NCI-H446 (cell line): ENCODE results near the gene FAM219B.
A peak's percentile ranks its signal among the peaks of the same experiment; 100 is the strongest.
"Not testable (repeated sequence)": the region's sequence is repeated elsewhere in the genome, so short reads cannot be mapped to it uniquely, and the experiment has no call there.

Source experiments
- DNase-seq, 2 experiments: peaks; one replicate each; lab custom pipeline; 2025; lab: John Stamatoyannopoulos, UW

Gene FAM219B

GRCh38 chr15:74903676-74904075 is 3.0 kb downstream of the FAM219B start:
- no peak for DNase-seq

GRCh38 chr15:74902295-74903075 is 4.2 kb downstream of the FAM219B start:
- no peak for DNase-seq

- peak in 1 of 2 experiments; percentile 35 for DNase-seq
Observed at GRCh38 chr15:74901612-74902063, 5.0 kb downstream of the FAM219B start.

GRCh38 chr15:74897300-74897701 is 9.3 kb downstream of the FAM219B start:
- DNase-seq: no peak

GRCh38 chr15:74896316-74896715 is 10.3 kb downstream of the FAM219B start:
- no peak for DNase-seq

GRCh38 chr15:74895830-74896229 is 10.8 kb downstream of the FAM219B start:
- no peak for DNase-seq

- DNase-seq: not testable (repeated sequence)
Observed at GRCh38 chr15:74894383-74894782, 12.3 kb downstream of the FAM219B start.

- no peak for DNase-seq
Observed at GRCh38 chr15:74893627-74894026, 13.0 kb downstream of the FAM219B start.

- DNase-seq: no peak
Observed at GRCh38 chr15:74892931-74893330, 13.7 kb downstream of the FAM219B start.

- DNase-seq: no peak
Observed at GRCh38 chr15:74892313-74892712, 14.3 kb downstream of the FAM219B start.

- peak in 1 of 2 experiments; percentile 19 for DNase-seq
Observed at GRCh38 chr15:74891469-74891868, 15.2 kb downstream of the FAM219B start.

- DNase-seq: no peak
Observed at GRCh38 chr15:74890665-74890960, 16.0 kb downstream of the FAM219B start.

- DNase-seq: peak; percentile 63 to 88
Observed at GRCh38 chr15:74889883-74890664, 16.6 kb downstream of the FAM219B start, which contains the start of gene MPI. MPI (plus strand) TSS chr15:74890042; CDS start chr15:74890074, 32 bp downstream.

- DNase-seq: peak in 1 of 2 experiments; percentile 16
Observed at GRCh38 chr15:74889390-74889882, 17.2 kb downstream of the FAM219B start.

- DNase-seq: no peak
Observed at GRCh38 chr15:74888716-74889115, 17.9 kb downstream of the FAM219B start.

GRCh38 chr15:74887537-74888193 is 19.0 kb downstream of the FAM219B start:
- not testable (repeated sequence) for DNase-seq

- no peak for DNase-seq
Observed at GRCh38 chr15:74885461-74885860, 21.2 kb downstream of the FAM219B start.

- DNase-seq: no peak
Observed at GRCh38 chr15:74884428-74885223, 22.0 kb downstream of the FAM219B start.

GRCh38 chr15:74882528-74882927 is 24.1 kb downstream of the FAM219B start:
- no peak for DNase-seq

- DNase-seq: no peak
Observed at GRCh38 chr15:74878273-74878672, 28.4 kb downstream of the FAM219B start.

- peak in 1 of 2 experiments; percentile 26 for DNase-seq
Observed at GRCh38 chr15:74873756-74874424, 32.8 kb downstream of the FAM219B start.
